Measurements from ENCODE around the gene ARHGEF18. TPM values are rescaled to one million over a fixed set of nuclear protein-coding genes. Genes with fewer than 3 reads are reported as not detected.
"Not testable (repeated sequence)": the region's sequence is repeated elsewhere in the genome, so short reads cannot be mapped to it uniquely, and the experiment has no call there.

The ARHGEF18 gene
- total RNA-seq, 1 experiment from 2014 or later, result 34.1 TPM

DNA sequence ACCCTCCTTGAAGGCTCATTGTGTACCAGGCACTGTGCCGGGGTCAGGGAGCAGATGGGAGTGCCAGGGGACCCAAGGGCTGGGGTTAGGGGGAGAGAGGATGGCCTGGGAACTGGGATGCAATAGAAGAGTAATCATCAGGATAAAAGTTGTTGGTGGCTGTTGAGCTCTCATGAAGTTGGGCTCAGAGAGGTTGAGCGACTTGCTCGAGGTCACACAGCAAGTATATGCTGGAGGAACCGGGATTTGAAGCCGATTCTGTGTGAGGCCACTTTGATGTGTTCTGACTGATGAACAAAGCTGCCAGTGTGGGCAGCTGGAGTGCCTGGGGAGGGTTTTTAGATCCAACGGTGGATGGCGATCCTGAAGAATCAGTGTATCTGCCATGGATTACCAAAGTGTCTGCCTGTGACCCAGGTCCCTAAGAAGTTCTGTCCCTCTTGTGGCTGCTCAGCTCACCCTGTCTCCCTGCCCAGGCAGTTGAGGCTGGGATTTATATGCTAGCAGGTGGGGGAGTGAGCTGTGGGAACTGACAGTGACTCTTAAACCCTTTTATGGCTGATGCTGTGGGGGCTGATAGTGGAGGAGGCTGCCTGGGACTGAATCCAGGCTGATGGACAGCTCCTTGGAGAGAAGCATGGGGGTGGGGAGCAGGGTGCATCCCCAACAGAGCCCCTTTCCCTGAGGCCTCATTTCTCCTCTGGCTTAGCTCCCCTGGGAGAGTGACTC is 8.3 kb downstream of the ARHGEF18 start:
- Histone ChIP-seq H3K27me3 (replicated peaks) (peaks cover 10% of the 10 kb centered on the region; the same call in 1 of the 2 replicates), H3K4me3 (no peak overlapping the region)

DNA sequence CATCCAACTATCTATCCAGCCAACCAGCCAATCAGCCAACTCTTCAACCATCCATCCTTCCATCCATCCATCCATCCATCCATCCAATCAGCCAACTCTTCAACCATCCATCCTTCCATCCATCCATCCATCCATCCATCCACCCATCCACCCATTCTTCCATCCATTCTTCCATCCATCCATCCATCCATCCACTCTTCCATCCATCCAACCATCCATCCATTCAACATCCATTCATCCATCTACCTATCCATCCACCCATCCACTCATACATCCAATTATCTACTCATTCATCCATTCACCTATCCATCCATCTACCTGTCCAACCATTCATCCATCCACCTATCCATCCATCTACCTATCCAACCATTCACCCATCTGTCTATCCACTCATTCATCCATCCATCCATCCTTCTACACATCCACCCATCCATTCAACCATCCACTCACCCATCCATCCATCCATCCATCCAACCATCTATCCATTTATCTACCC is 9.4 kb downstream of the ARHGEF18 start:
- Histone ChIP-seq H3K9me3 (replicated peaks) (no peaks in the 10 kb centered on the region), H3K36me3 (no peaks in the 10 kb centered on the region), H3K27me3 (replicated peaks) (peaks cover 10% of the 10 kb centered on the region; the same call in 1 of the 2 replicates), H3K4me1 (replicated peaks) (no peaks in the 10 kb centered on the region), H3K4me3 (no peak overlapping the region), H3K27ac (no peak overlapping the region)
- no peak for DNase-seq (ENCODE audit: low read depth in 1 of 2, low spot score in 2 of 2)

More for the DNA sequence above, 8.3 kb downstream of the ARHGEF18 start:
- Histone ChIP-seq H3K9me3 (replicated peaks) (no peaks in the 10 kb centered on the region), H3K36me3 (no peaks in the 10 kb centered on the region), H3K27ac (no peak overlapping the region), H3K4me1 (replicated peaks) (no peaks in the 10 kb centered on the region)
- DNase-seq (ENCODE audit: low read depth in 1 of 2, low spot score in 2 of 2), result no peak

- no peak overlapping the region for H3K27ac ChIP-seq
- DNase-seq (ENCODE audit: low read depth in 1 of 2, low spot score in 2 of 2), result no peak
- H3K9me3 ChIP-seq (replicated peaks), result no peaks in the 10 kb centered on the region
These were observed 11.8 kb downstream of the ARHGEF18 start for GRCh38 chr19:7360393-7360984.

GRCh38 chr19:7363225-7363624 is 14.5 kb downstream of the ARHGEF18 start:
- Histone ChIP-seq H3K4me3 (no peak overlapping the region), H3K27me3 (replicated peaks) (no peaks in the 10 kb centered on the region), H3K4me1 (replicated peaks) (no peaks in the 10 kb centered on the region; the same call in 1 of the 2 replicates), H3K9me3 (replicated peaks) (no peaks in the 10 kb centered on the region), H3K27ac (no peak overlapping the region), H3K36me3 (no peaks in the 10 kb centered on the region)
- no peak for DNase-seq (ENCODE audit: low read depth in 1 of 2, low spot score in 2 of 2)

More at GRCh38 chr19:7360393-7360984, 11.8 kb downstream of the ARHGEF18 start:
- Histone ChIP-seq H3K27me3 (replicated peaks) (peaks cover 4% of the 10 kb centered on the region; the same call in 1 of the 2 replicates), H3K4me3 (no peak overlapping the region), H3K4me1 (replicated peaks) (no peaks in the 10 kb centered on the region), H3K36me3 (no peaks in the 10 kb centered on the region)

GRCh38 chr19:7366701-7367420 is 18.1 kb downstream of the ARHGEF18 start:
- Histone ChIP-seq H3K36me3 (no peaks in the 10 kb centered on the region), H3K27ac (no peak overlapping the region), H3K4me3 (no peak overlapping the region), H3K4me1 (replicated peaks) (peaks cover 10% of the 10 kb centered on the region), H3K9me3 (replicated peaks) (no peaks in the 10 kb centered on the region), H3K27me3 (replicated peaks) (no peaks in the 10 kb centered on the region)
- DNase-seq (ENCODE audit: low read depth in 1 of 2, low spot score in 2 of 2), result peak in 1 of 2 experiments; percentile 39

- no peak for DNase-seq (ENCODE audit: low read depth in 1 of 2, low spot score in 2 of 2)
- Histone ChIP-seq H3K9me3 (replicated peaks) (no peaks in the 10 kb centered on the region), H3K27ac (no peak overlapping the region)
These were observed 19.7 kb downstream of the ARHGEF18 start for GRCh38 chr19:7368456-7368855.

GRCh38 chr19:7368866-7369265 is 20.1 kb downstream of the ARHGEF18 start:
- not testable (repeated sequence) for H3K27ac ChIP-seq; H3K4me3 ChIP-seq; H3K36me3 ChIP-seq; H3K4me1 ChIP-seq (replicated peaks); H3K27me3 ChIP-seq (replicated peaks); H3K9me3 ChIP-seq (replicated peaks)
- peak; percentile 34 to 62 for DNase-seq (ENCODE audit: low read depth in 1 of 2, low spot score in 2 of 2)

More at GRCh38 chr19:7368456-7368855, 19.7 kb downstream of the ARHGEF18 start:
- Histone ChIP-seq H3K4me3 (no peak overlapping the region), H3K36me3 (no peaks in the 10 kb centered on the region), H3K27me3 (replicated peaks) (no peaks in the 10 kb centered on the region), H3K4me1 (replicated peaks) (peaks cover 10% of the 10 kb centered on the region)

- Histone ChIP-seq H3K4me1 (replicated peaks) (peaks cover 10% of the 10 kb centered on the region), H3K27ac (no peak overlapping the region), H3K4me3 (no peak overlapping the region), H3K27me3 (replicated peaks) (no peaks in the 10 kb centered on the region), H3K9me3 (replicated peaks) (no peaks in the 10 kb centered on the region), H3K36me3 (no peaks in the 10 kb centered on the region)
- no peak for DNase-seq (ENCODE audit: low read depth in 1 of 2, low spot score in 2 of 2)
These were observed 21.8 kb downstream of the ARHGEF18 start for GRCh38 chr19:7370546-7370945.

DNA sequence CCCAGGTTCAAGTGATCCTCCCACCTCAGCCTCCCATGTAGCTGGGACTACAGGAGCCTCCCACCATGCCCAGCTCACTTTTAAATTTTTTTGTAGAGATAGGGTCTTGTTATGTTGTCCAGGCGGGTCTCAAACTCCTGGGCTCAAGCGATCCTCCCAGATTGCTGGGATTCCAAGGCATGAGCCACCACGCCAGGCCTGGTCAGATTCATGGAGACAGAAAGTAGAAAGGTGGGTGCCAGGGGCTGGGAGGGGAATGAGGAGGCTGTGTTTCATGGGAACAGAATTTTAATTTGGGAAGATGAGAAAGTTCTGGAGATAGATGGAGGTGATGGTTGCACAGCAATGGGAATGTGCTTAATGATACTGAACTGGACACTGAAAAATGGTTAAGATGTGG is 22.3 kb downstream of the ARHGEF18 start:
- DNase-seq (ENCODE audit: low read depth in 1 of 2, low spot score in 2 of 2), result no peak
- Histone ChIP-seq H3K9me3 (replicated peaks) (no peaks in the 10 kb centered on the region), H3K4me1 (replicated peaks) (peaks cover 10% of the 10 kb centered on the region), H3K27ac (no peak overlapping the region), H3K36me3 (no peaks in the 10 kb centered on the region), H3K4me3 (no peak overlapping the region), H3K27me3 (replicated peaks) (no peaks in the 10 kb centered on the region)

GRCh38 chr19:7372810-7373209 is 24.1 kb downstream of the ARHGEF18 start:
- Histone ChIP-seq H3K27me3 (replicated peaks) (no peaks in the 10 kb centered on the region), H3K36me3 (no peaks in the 10 kb centered on the region), H3K4me3 (no peak overlapping the region), H3K27ac (no peak overlapping the region), H3K9me3 (replicated peaks) (no peaks in the 10 kb centered on the region), H3K4me1 (replicated peaks) (peaks cover 10% of the 10 kb centered on the region)
- no peak for DNase-seq (ENCODE audit: low read depth in 1 of 2, low spot score in 2 of 2)

DNA sequence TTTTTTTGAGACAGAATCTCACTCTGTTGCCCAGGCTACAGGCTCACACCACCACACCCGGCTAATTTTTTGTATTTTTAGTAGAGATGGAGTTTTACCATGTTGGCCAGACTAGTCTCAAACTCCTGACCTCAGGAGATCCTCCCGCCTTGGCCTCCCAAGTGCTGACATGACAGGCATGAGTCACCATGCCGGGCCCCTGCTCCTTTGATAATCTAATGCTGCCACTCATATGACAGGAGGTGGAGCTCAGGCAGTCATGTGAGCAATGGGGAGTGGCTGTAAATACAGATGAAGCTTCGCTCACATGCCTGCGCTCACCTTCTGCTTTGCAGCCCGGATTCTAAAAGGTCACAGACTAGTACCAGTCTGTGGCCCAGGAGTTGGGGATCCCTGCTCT is 25.1 kb downstream of the ARHGEF18 start:
- Histone ChIP-seq H3K4me3 (no peak overlapping the region), H3K4me1 (replicated peaks) (peaks cover 5% of the 10 kb centered on the region)

DNA sequence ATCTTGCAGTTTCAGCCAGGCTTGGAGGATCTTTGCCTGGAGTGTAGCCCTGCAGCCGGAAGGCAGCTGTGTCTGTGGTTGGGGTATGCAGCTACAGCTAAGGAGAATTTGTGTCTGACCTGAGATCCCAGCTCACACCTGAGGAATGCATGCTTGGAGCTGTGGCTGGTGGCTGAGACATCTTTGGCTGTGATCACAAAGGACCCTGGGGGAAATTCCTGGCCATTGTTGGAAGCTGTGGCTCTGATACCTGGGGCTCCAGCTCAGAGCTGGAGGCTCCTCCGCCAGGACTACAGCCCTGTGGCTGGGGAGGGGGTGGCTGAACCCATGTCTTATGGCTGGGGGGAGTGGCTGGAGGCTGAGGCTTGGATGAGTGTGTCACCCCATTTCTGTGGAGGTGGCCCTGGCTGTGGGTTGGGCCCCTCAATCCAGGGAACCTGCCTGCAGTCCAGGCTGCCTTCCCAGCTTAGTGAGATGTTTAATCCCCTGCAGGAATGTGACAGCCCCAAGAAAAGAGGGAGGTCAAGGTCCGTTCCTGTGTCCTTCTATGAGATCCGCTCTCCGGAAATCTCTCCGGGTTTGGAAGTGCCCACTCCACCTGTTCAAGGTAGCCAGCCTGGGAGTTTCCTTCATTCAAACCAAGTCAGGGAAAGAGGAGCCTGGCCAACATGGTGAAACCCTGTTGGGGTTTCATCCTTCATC is 27.6 kb downstream of the ARHGEF18 start:
- no peaks in the 10 kb centered on the region for H3K9me3 ChIP-seq (replicated peaks)
- H3K36me3 ChIP-seq, result no peaks in the 10 kb centered on the region
- no peak overlapping the region for H3K27ac ChIP-seq
- DNase-seq (ENCODE audit: low read depth in 1 of 2, low spot score in 2 of 2), result no peak
- no peak overlapping the region for H3K4me3 ChIP-seq
- no peaks in the 10 kb centered on the region for H3K27me3 ChIP-seq (replicated peaks)
- no peaks in the 10 kb centered on the region for H3K4me1 ChIP-seq (replicated peaks)

More for the DNA sequence above, 25.1 kb downstream of the ARHGEF18 start:
- no peaks in the 10 kb centered on the region for H3K36me3 ChIP-seq
- no peak for DNase-seq (ENCODE audit: low read depth in 1 of 2, low spot score in 2 of 2)
- no peaks in the 10 kb centered on the region for H3K9me3 ChIP-seq (replicated peaks)
- H3K27me3 ChIP-seq (replicated peaks), result no peaks in the 10 kb centered on the region
- no peak overlapping the region for H3K27ac ChIP-seq

DNA sequence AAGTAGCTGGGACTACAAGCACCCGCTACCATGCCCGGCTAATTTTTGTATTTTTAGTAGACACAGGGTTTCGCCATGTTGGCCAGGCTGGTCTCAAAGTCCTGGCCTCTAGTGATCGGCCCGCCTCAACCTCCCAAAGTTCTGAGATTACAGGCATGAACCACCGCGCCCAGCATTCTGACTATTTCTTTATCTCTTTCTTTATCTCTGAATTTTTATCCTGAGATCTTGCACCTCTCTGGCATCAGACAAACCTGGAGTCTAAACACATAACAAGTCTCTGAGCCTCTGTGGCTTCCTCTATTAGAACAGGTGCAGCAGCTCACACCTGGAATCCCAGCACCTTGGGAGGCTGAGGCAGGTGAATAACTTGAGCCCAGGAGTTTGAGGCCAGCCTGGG is 28.5 kb downstream of the ARHGEF18 start:
- Histone ChIP-seq H3K27ac (no peak overlapping the region), H3K36me3 (no peaks in the 10 kb centered on the region), H3K27me3 (replicated peaks) (no peaks in the 10 kb centered on the region), H3K9me3 (replicated peaks) (no peaks in the 10 kb centered on the region), H3K4me1 (replicated peaks) (no peaks in the 10 kb centered on the region), H3K4me3 (no peak overlapping the region)
- DNase-seq (ENCODE audit: low read depth in 1 of 2, low spot score in 2 of 2), result no peak
